BE2C (cell line): Measurements from ENCODE around the gene GAPDHS.

ENCODE experiments used
- DNase-seq: peaks from one replicate; pipeline ENCODE4 v3.0.0-alpha.2; 2020
- H3K27me3 ChIP-seq: fragments of 250-450 bp; sonication (Bioruptor Pico); 2 replicates; pipeline ENCODE4 v1.5.1; 2020; ENCODE audit warnings: mild to moderate bottlenecking
- H3K36me3 ChIP-seq: fragments of 250-450 bp; sonication (Bioruptor Pico); 2 replicates; pipeline ENCODE4 v1.5.1; 2020; ENCODE audit warnings: mild to moderate bottlenecking
- H3K4me1 ChIP-seq: fragments of 250-450 bp; sonication (Bioruptor Pico); 2 replicates; pipeline ENCODE4 v1.5.1; 2020
- H3K4me3 ChIP-seq: 2 replicates; pipeline ENCODE4 v1.5.1; 2011; ENCODE audit warnings: low read depth, low read length
- H3K9me3 ChIP-seq: fragments of 250-450 bp; sonication (Bioruptor Pico); 2 replicates; pipeline ENCODE4 v1.5.1; 2020
- TF ChIP-seq, protein P1 (sequence below): IDR thresholded peaks from 2 replicates; pipeline ENCODE4 v1.5.1; 2012; ENCODE audit warnings: mild to moderate bottlenecking, low read depth, low read length

GAPDHS gene

DNA sequence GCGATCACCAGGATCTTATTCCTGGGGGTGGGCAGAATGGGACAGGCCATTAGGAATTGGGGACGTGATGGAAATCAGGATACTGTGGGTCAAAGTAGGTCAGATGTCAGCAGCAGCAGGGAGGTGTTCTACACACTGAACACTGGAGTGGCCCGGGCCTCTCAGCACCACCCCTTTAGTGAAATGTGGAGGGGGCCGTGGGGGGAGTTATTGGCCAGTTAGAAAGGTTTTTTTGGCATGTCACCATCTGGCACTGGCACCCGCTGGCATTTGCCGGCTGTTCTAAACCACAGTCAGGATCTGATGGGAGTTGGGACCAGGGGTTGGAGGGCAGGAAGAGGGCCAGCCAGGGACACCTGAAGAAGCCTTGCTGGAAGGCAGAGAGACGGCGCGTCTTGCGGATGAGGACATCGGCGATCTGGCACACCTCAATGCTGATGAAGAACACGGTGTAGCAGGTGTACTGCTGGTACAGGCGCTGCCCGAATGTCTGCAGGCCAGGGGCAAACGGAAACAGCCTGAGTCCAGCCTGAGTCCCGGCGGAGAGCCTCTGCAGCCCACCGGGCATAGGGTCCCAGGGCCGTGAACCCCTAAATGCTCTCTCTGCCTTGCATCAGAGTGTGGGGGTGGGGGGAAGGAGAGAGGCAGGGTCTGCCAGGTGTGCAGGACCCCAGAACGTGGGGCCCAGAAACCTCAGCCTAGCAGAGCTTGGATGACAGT, 18.0 kb downstream of the GAPDHS start:
- no peak for DNase-seq
- H3K4me3 ChIP-seq = no peak overlapping the region
- no peaks in the 10 kb centered on the region for H3K27me3 ChIP-seq
- TF ChIP-seq, protein P1, sequence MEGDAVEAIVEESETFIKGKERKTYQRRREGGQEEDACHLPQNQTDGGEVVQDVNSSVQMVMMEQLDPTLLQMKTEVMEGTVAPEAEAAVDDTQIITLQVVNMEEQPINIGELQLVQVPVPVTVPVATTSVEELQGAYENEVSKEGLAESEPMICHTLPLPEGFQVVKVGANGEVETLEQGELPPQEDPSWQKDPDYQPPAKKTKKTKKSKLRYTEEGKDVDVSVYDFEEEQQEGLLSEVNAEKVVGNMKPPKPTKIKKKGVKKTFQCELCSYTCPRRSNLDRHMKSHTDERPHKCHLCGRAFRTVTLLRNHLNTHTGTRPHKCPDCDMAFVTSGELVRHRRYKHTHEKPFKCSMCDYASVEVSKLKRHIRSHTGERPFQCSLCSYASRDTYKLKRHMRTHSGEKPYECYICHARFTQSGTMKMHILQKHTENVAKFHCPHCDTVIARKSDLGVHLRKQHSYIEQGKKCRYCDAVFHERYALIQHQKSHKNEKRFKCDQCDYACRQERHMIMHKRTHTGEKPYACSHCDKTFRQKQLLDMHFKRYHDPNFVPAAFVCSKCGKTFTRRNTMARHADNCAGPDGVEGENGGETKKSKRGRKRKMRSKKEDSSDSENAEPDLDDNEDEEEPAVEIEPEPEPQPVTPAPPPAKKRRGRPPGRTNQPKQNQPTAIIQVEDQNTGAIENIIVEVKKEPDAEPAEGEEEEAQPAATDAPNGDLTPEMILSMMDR = no peak
- H3K9me3 ChIP-seq = no peaks in the 10 kb centered on the region
- H3K36me3 ChIP-seq = peaks cover 6% of the 10 kb centered on the region; the same call in 1 of the 2 replicates
- peaks cover 5% of the 10 kb centered on the region for H3K4me1 ChIP-seq

DNA sequence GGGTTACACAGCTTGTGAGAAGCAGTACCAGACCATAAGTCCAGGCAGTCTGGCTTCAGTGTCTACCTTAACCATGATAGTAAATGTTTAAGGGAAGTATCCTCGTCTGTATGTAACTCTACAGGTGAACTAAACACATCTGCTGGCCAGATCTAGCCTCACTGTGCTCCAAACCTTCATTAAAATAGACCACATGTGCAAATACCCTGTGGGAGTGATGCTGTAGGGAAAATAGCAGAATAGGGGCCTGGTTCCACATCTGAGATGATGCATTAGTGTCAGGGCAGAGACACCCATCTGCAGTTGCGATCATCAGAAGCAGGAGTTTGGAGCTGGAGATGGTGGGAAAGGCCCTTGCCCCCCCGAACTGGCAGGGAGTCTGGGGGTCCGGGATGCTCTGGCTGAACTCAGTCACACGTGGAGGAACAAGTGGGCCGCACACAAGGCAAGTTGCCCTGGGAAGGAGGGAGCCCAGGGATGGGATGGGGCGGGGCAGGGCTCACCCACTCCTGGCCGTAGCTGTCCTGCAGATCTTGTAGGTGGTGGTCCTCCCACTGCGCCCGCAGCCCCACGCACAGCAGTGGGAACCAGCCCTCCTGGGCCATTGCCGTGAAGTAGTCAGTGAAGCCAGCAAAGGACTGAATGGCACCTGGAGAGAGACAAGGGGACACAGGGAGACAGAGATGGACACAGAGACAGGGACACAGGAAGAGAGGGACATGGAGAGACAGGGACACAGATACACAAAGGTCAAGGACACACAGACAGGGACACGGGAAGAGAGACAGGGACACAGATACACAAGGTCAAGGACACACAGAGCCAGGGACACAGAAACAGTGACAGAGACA, 19.5 kb downstream of the GAPDHS start:
- Histone ChIP-seq H3K36me3 (no peaks in the 10 kb centered on the region), H3K9me3 (no peaks in the 10 kb centered on the region), H3K4me3 (no peak overlapping the region), H3K4me1 (peaks cover 5% of the 10 kb centered on the region), H3K27me3 (no peaks in the 10 kb centered on the region)
- DNase-seq = no peak
- TF ChIP-seq, protein P1 = no peak

DNA sequence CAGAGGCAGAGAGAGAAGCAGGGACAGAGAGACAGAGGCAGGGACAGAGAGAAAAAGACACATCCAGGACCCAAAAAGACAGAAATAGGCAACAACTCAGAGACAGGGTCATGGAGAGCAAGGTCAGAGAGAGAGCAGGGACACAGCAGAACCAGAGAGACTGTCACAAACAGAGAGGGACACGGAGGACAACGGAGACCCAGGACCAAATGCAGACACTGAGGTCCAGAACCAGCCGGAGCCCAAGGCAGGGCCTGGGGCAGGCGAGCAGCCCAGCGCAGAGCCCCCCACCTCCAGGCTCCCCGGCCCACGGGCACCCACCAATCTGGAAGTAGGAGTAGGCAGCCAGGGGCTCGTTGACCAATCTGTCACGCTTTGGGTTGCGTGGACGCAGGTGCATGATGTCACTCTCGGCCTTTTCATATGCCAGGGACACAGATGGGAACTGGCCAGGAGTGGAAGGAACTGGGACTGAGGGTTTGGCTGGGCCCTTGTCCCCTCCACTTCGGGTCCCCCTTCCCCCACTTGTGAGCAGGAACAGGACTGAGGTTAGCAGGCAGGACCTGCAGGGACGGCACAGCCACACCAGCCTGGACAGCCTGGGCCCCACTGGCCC, 20.2 kb downstream of the GAPDHS start:
- Histone ChIP-seq H3K27me3 (no peaks in the 10 kb centered on the region), H3K4me3 (no peak overlapping the region), H3K4me1 (peaks cover 5% of the 10 kb centered on the region), H3K9me3 (no peaks in the 10 kb centered on the region), H3K36me3 (no peaks in the 10 kb centered on the region)
- DNase-seq = no peak
- TF ChIP-seq, protein P1 = no peak

DNA sequence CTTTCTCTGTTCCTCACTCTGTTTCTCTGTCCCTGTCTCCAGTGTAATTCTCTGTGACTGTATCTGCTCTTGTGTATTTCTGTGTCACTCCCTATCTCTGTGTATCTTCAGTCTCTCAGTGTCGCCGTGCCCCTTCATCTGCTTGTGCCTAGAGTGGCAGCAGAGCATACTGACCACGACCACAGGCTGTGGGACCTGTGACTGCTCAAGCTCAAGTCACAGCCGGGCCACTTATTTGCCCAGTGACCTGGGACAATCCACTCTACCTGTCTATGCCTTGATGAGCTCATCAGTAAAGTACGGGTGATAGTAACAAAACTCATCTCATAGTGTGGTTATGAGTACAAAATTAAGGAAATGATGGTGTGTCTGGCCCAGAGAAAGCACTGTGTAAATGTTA, 20.8 kb downstream of the GAPDHS start:
- DNase-seq = no peak
- no peak overlapping the region for H3K4me3 ChIP-seq
- TF ChIP-seq, protein P1 = no peak
- H3K9me3 ChIP-seq = no peaks in the 10 kb centered on the region
- H3K4me1 ChIP-seq = peaks cover 5% of the 10 kb centered on the region
- H3K27me3 ChIP-seq = no peaks in the 10 kb centered on the region
- H3K36me3 ChIP-seq = no peaks in the 10 kb centered on the region

DNA sequence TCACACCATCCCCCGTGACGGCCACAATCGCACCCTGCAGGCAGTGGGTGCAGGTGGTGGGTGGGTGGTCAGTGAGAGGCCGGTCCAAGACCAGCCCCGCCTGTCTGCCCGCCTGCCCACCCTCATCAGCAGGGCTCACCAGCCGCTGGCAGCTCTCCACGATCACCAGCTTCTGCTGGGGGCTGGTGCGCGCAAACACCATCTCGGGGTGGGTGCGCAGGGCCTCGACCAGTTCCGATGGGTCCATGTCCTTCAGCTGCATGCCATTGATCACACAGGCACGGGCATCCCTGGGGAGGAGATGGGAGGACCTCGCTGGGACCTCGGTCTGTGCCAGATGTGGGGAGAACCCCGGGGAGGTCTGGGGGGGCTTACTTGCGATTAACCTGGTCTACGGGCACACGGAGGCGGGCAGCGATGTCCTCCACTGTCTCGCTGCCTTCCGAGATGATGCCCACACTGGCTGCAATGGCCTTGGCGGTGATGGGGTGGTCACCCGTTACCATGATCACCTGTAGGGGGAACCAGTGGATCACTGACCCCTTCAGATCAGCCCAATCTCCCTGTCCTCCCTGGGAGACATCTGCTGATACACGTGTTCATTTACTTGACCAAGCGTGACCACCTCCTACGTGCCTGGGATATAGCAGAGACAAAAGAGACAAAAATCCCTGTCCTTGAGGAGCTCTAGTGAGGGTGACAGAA, 22.2 kb downstream of the GAPDHS start:
- peak; percentile 68 for DNase-seq
- TF ChIP-seq, protein P1 = peak; percentile 41
- Histone ChIP-seq H3K4me1 (peaks cover 5% of the 10 kb centered on the region), H3K27me3 (peaks cover 4% of the 10 kb centered on the region; the same call in 1 of the 2 replicates), H3K36me3 (no peaks in the 10 kb centered on the region), H3K4me3 (no peak overlapping the region), H3K9me3 (no peaks in the 10 kb centered on the region)
